Measurements from ENCODE around the gene BMPR1A. TPM values are rescaled to one million over a fixed set of nuclear protein-coding genes. Genes with fewer than 3 reads are reported as not detected.

The BMPR1A gene
- total RNA-seq, 2 experiments from 2014 or later: 0.47 to 1.1 TPM

DNA sequence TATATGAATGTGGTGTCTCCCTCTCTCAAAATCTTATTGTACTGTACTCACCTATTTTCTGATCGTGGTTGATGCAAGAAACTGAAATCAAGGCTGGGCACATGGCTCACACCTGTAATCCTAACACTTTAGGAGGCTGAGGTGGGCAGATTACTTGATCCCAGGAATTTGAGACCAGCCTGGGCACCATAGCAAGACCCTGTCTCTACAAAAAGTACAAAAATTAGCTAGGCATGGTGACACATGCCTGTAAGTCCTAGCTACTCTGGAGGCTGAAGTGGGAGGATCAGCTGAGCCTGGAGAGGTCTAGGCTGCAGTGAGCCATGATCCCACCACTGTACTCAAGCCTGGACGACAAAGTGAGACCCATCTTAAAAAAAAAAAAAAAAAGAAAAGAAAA, 185.0 kb downstream of the BMPR1A start:
- H3K4me2 ChIP-seq (ENCODE audit: low read length): no peak overlapping the region
- no peak overlapping the region for H3K4me3 ChIP-seq (ENCODE audit: low read depth, low read length, poor library complexity, severe bottlenecking)
- ChIA-PET POLR2A (no interaction called here), CTCF (ENCODE audit: unreplicated experiment) (interaction anchor here (0.6 kb wide), 1 partner anchor 48 kb away, joined by 4 read pairs; no protein-coding TSS in a partner anchor)
- no peak overlapping the region for H3K27ac ChIP-seq (ENCODE audit: low read depth, low read length, poor library complexity, severe bottlenecking)
- no peaks in the 10 kb centered on the region for H4K20me1 ChIP-seq (ENCODE audit: insufficient read depth, low read length)
- no peak for DNase-seq (ENCODE audit: low spot score)
- H3K9me2 ChIP-seq (ENCODE audit: insufficient read depth, low read length): no peaks in the 10 kb centered on the region
- no TSS peak for BruUV-seq (replicated peaks)
- no peak for TF ChIP-seq EZH2phosphoT487 (IDR thresholded peaks at IDR 0.05; ENCODE audit: borderline replicate concordance, low read depth, low read length)
- TF ChIP-seq, protein P1, sequence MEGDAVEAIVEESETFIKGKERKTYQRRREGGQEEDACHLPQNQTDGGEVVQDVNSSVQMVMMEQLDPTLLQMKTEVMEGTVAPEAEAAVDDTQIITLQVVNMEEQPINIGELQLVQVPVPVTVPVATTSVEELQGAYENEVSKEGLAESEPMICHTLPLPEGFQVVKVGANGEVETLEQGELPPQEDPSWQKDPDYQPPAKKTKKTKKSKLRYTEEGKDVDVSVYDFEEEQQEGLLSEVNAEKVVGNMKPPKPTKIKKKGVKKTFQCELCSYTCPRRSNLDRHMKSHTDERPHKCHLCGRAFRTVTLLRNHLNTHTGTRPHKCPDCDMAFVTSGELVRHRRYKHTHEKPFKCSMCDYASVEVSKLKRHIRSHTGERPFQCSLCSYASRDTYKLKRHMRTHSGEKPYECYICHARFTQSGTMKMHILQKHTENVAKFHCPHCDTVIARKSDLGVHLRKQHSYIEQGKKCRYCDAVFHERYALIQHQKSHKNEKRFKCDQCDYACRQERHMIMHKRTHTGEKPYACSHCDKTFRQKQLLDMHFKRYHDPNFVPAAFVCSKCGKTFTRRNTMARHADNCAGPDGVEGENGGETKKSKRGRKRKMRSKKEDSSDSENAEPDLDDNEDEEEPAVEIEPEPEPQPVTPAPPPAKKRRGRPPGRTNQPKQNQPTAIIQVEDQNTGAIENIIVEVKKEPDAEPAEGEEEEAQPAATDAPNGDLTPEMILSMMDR (conservative IDR thresholded peaks at IDR 0.05; ENCODE audit: low read length): no peak
- H2AFZ ChIP-seq (ENCODE audit: low read length): no peak overlapping the region
- H3K79me2 ChIP-seq (ENCODE audit: insufficient read depth, low read depth, low read length): no peaks in the 10 kb centered on the region
- H3K36me3 ChIP-seq (ENCODE audit: insufficient read depth, low read length): no peaks in the 10 kb centered on the region
- no peaks in the 10 kb centered on the region for H3K4me1 ChIP-seq (ENCODE audit: insufficient read depth, low read length, poor library complexity, severe bottlenecking)
- H3K9me3 ChIP-seq (ENCODE audit: low read length): no peaks in the 10 kb centered on the region
- intact Hi-C loops (cut with micrococcal nuclease; ENCODE audit: unreplicated experiment): no loop called here

DNA sequence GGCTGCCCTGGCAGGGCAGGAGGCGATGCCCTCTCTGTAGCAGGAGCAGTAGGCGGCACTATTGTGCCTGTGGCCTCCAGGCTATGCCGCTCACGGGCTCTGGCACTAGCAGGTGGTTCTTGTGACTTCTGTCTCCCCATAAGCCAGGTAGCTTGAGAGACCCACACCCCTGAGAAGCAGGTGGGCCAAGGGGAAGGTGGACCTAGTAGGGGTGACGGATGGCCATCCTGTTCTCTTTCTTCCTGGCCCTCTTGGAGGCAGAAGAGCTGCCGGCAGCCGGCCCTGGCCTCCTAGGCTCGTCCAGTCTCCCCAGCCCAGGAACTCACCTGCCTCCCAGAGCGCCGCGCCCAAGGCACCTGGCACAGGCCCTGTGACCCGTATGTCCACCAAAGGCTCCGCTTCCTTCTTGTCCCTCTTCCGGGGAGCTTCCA, 185.6 kb downstream of the BMPR1A start:
- Histone ChIP-seq H4K20me1 (ENCODE audit: insufficient read depth, low read length) (no peaks in the 10 kb centered on the region), H3K79me2 (ENCODE audit: insufficient read depth, low read depth, low read length) (no peaks in the 10 kb centered on the region), H3K4me3 (ENCODE audit: low read depth, low read length, poor library complexity, severe bottlenecking) (no peak overlapping the region), H2AFZ (ENCODE audit: low read length) (no peak overlapping the region), H3K9me3 (ENCODE audit: low read length) (no peaks in the 10 kb centered on the region), H3K4me2 (ENCODE audit: low read length) (no peak overlapping the region), H3K9me2 (ENCODE audit: insufficient read depth, low read length) (no peaks in the 10 kb centered on the region), H3K4me1 (ENCODE audit: insufficient read depth, low read length, poor library complexity, severe bottlenecking) (no peaks in the 10 kb centered on the region), H3K36me3 (ENCODE audit: insufficient read depth, low read length) (no peaks in the 10 kb centered on the region), H3K27ac (ENCODE audit: low read depth, low read length, poor library complexity, severe bottlenecking) (no peak overlapping the region)
- no peak for DNase-seq (ENCODE audit: low spot score)
- BruUV-seq (replicated peaks): no TSS peak
- TF ChIP-seq, protein P1 (conservative IDR thresholded peaks at IDR 0.05; ENCODE audit: low read length): no peak
- TF ChIP-seq EZH2phosphoT487 (IDR thresholded peaks at IDR 0.05; ENCODE audit: borderline replicate concordance, low read depth, low read length): no peak
- POLR2A ChIA-PET: no interaction called here
- CTCF ChIA-PET (ENCODE audit: unreplicated experiment): no interaction called here
- intact Hi-C loops (cut with micrococcal nuclease; ENCODE audit: unreplicated experiment): no loop called here

DNA sequence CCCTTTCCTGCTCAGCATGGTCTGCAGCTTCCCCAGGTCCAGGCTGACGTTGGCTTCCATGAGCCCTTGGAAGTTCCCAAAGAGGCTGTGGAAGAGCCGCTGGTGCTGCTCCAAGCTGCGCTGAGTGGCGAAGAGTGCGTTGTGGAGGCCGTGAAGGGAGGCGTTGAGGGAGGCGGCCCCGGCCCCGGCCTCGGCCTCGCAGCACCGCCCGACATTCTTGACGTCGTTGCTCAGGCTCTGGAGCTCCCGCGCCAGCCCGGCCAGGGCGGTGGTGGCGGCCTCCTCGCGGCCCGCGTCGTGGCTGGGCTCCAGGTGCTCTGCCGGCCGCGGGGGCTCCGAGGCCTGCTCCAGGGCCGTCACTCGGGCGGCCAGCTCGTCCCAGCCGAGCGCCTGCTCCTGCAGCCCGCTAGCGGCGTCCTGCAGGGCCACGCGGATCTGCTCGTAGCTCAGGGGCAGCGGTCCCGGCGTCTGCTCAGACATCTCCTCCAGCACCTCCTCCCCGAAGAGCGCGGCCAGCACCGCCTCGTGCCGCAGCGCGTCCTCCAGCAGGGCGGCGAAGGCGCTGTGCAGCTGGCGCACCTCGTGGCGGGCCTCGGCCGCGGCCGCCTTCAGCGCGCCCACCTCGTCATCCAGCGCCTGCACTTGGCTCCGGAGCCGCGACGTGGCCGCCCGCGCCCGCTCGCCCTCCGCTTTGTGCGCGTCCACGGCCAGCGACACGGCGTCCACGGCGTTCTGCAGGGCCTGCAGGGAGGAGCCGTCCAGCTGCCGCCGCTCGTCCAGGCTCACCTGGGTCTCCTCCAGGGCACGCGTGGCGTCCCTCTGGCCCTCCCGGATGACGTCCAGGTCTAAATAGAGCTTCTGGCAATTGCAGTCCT, 186.3 kb downstream of the BMPR1A start:
- no peak overlapping the region for H3K27ac ChIP-seq (ENCODE audit: low read depth, low read length, poor library complexity, severe bottlenecking)
- no peak overlapping the region for H2AFZ ChIP-seq (ENCODE audit: low read length)
- no peak overlapping the region for H3K4me3 ChIP-seq (ENCODE audit: low read depth, low read length, poor library complexity, severe bottlenecking)
- DNase-seq (ENCODE audit: low spot score): no peak
- intact Hi-C loops (cut with micrococcal nuclease; ENCODE audit: unreplicated experiment): no loop called here
- H3K9me3 ChIP-seq (ENCODE audit: low read length): no peaks in the 10 kb centered on the region
- POLR2A ChIA-PET: no interaction called here
- no peaks in the 10 kb centered on the region for H3K79me2 ChIP-seq (ENCODE audit: insufficient read depth, low read depth, low read length)
- H3K4me1 ChIP-seq (ENCODE audit: insufficient read depth, low read length, poor library complexity, severe bottlenecking): no peaks in the 10 kb centered on the region
- H4K20me1 ChIP-seq (ENCODE audit: insufficient read depth, low read length): no peaks in the 10 kb centered on the region
- H3K9me2 ChIP-seq (ENCODE audit: insufficient read depth, low read length): no peaks in the 10 kb centered on the region
- no peak overlapping the region for H3K4me2 ChIP-seq (ENCODE audit: low read length)
- no TSS peak for BruUV-seq (replicated peaks)
- TF ChIP-seq, protein P1 (conservative IDR thresholded peaks at IDR 0.05; ENCODE audit: low read length): no peak
- no peak for TF ChIP-seq EZH2phosphoT487 (IDR thresholded peaks at IDR 0.05; ENCODE audit: borderline replicate concordance, low read depth, low read length)
- H3K36me3 ChIP-seq (ENCODE audit: insufficient read depth, low read length): no peaks in the 10 kb centered on the region
- CTCF ChIA-PET (ENCODE audit: unreplicated experiment): no interaction called here

Measured in OCI-LY7 (cell line).